GM18867 (cell line): ENCODE data around the gene TWIST2.

Experiments
- ATAC-seq: cut with Tn5 transposase; IDR thresholded peaks from one replicate; pipeline ENCODE4 v1.9.1; 2021; ENCODE audit warnings: mild to moderate bottlenecking, moderate library complexity; ENCODE audit not compliant: unreplicated experiment

The TWIST2 gene

DNA sequence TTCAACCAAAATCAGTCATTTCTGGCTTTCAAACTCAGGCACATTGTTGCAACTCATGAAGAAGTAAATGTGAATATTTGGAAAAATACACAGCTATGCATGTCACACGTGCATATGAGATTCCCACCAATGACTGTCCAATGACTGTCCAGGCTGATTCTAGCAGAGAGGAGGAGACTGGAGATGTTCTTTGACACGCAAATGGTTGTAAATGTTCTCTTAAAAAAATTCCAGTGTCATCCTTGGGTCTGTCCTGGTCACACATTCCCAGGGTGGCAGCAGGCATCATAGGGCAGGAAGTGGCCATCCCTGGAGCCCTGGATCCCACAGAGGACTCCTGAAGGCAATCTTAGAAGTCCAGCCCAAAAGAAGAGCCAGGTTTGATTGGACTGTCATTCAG, 40.9 kb downstream of the TWIST2 start:
- ATAC-seq, result no peak

DNA sequence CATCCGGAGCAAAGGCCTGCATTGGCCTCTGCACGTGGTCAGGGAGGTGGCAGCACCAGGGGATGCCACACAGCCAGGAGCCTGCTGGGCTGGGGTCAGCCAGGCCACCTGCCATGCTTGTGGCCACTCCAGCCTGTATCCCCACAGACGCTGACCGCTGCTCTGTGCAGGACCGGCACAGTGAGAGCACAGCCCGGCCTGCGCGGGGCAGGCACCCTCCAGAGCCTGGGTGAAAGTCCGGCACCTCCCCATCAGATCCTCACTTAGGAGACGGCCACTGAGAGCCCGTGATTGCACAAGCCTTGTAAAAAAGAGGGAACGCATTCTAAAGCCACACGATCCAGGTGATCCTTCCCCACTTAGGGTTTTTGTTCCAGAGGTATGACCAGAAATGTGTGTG, 42.2 kb downstream of the TWIST2 start:
- ATAC-seq, result no peak

DNA sequence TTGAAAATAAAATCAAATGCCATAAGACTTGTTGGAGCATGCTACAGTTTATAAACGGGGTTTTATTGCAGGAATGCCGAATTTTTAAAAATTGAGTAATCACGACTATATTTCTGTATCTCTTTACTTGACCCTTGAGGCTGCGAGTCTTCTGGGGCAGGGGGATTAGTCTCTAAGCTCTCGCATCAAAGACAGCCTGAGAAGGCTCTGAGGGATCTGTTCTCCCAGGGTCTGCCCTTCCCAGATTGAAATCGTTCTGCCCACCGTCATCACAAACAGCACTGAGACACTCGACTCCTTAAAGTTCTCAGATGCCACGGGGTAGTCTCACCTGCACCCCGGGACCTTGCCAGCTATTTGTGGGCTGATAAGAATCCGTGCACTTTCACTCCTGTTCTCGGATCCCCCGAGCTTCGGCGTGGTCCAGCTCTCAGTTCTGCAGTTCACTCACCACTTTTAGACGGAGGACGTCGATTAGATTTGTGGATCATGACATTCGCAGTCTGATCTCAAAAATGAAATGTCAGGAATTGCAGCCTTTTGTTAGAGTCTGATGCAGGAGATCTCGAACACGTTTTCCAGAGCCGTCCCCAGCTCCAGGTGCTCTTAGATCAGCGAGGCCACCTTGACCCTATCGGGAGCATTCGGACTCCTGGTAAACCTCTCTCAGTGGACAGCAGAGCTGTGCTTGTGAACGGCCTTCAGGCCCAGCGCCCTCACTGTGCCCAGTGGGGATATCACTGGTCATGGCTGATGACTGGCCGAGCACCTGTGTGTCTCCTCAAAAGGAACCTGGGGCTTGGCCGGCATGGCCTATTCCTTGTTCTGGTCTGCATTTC, 43.0 kb downstream of the TWIST2 start:
- ATAC-seq, result no peak

DNA sequence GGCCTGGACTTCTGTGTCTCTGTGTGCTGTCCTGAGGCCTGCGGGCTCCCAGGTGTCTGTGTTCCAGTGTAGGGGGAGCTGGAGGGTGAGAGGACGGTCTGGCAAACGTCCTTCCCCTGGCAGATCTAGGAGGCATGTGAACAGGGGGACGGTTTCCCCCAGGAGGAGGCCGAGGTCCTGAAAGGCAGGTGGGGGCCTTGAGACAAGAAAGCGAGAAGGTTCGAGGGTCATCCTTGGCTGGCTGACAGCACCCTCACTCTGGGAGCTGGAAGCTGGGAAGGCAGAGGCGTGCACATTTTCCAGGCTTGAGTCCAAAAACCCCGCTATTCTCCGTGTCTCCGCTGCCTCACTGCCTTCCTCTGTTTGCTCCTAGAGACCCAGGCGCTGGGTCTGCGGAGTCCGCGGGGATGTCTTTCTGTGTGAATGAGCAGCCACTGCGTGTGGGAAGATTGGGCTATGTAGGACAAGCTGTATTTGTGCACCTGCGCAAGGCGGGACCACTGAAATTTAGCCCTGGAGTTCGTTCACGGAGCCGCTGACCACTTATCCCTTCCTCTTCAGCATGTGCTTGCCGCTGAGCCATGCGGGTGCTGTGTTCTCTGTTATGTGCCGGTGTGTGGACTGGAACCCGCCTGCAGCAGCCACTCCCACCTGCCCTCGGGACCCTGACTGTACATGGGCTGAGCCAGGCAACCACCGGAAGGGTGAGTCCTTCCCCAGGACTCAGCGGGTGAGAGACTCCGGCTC, 43.7 kb downstream of the TWIST2 start:
- ATAC-seq, result no peak

- no peak for ATAC-seq
These were observed 44.3 kb downstream of the TWIST2 start for GRCh38 chr2:238892204-238892500.

DNA sequence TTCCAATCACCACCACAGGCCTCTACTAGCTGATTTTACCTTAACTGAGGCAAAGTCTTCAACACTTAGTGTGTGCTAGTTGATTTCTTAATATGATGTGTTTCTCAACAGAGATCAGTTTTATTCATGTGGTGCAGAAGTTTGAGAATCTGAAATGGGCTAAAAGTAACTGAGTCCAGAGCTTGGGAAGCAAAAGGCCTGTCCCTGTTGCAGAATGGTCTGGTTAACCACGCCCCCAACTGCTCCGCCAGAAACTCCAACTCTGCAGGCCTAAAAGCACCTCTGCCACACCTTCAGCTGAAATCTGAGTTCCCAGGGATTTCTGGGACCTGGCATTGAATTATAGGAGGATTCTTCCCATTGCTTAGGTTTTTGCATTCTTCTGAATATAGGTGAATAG, 44.9 kb downstream of the TWIST2 start:
- ATAC-seq, result no peak

DNA sequence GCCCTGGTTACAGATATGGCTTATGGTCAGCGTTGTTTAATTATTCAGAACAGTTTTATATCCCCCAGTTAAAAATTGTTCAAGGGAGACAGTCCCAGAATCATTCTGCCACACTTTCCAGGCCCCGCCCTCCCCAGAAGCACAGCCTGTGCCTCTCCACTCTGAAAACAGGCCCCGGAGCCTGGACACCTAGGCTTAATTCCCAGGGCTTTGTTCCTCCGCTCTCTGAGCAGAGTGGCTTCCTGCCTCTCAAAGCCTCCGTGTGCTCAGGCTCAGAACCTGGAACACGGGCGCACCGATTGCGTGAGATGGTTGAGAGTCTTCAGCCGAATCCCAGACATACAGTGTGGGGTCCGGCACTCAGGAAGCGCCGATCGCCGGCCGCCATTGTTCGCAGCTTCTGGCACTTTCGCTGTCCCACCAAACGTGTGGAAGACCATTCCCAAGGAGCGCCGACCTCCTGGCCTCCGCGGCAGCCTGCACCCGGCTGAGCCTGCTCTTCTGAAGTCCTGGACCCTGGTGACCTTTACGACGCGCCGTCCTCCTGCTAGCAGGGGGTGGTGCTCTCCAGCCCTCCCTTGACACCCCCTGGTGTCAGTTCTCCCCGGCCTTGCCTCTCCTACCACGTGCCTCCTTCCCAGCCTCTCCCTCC, 45.6 kb downstream of the TWIST2 start:
- no peak for ATAC-seq

DNA sequence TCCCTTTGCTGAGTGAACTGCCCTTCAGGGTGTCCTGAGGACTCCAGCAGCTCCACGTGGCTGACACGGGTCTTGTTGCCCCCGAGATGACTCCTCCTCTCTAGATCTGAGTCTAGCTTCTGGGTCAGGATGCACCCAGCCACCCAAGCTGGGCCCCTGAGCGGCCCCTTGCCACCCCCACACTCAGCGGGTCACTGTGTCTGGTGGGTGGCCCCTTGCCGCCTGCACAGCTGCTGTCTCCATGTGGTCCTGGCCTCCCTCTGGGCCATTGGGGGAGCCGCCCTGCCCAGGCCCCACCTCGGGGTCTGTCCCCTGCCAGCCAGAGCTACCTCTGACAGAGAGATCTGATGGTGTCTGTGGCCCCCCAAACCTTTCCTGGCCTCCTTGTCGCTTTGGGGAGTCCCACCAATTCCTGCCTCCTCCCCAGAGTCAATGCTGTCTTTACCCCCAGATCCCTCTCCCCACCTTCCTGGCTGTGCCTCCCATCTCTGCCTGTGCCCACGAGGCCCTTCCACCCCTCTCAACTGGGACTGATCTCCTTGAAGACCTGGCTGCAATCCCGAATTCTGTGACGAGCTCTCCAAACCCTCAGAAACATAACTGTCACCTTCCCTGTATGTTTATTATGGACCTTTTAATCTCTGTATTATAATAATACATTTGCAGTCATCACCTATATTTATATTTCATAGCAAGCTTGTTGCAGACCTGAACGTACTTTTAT, 46.5 kb downstream of the TWIST2 start:
- ATAC-seq, result no peak

GRCh38 chr2:238894950-238895298, 47.0 kb downstream of the TWIST2 start:
- no peak for ATAC-seq

DNA sequence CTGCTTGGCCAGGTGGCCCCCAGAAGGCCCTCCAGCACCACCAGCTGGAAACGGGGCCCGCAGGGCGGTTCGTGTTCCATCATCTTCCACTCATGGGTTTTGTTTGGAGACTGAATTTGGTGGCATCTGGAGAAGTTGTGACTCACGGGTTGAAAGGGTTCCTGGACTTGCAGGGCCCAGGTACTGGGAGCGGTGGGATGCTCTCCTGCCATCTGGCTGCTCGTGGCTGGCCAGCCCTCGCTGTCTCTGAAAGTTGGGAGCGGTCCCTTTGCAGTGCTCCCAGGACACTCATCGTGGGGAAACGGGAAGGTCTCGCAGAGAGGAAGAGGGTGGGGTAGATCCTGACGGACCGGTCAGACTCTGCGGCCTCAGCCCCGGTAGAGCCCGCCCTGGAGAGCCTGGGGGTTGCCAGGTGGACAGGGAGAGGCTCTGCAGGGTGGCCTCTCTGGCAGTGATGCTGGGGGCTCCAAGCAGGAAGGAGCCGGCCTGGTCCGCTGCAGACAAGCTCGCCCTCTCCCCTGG, 47.5 kb downstream of the TWIST2 start:
- ATAC-seq, result no peak

- ATAC-seq, result no peak
These were observed 48.2 kb downstream of the TWIST2 start for GRCh38 chr2:238895891-238896600.

- no peak for ATAC-seq
These were observed 48.8 kb downstream of the TWIST2 start for GRCh38 chr2:238896641-238897040.

DNA sequence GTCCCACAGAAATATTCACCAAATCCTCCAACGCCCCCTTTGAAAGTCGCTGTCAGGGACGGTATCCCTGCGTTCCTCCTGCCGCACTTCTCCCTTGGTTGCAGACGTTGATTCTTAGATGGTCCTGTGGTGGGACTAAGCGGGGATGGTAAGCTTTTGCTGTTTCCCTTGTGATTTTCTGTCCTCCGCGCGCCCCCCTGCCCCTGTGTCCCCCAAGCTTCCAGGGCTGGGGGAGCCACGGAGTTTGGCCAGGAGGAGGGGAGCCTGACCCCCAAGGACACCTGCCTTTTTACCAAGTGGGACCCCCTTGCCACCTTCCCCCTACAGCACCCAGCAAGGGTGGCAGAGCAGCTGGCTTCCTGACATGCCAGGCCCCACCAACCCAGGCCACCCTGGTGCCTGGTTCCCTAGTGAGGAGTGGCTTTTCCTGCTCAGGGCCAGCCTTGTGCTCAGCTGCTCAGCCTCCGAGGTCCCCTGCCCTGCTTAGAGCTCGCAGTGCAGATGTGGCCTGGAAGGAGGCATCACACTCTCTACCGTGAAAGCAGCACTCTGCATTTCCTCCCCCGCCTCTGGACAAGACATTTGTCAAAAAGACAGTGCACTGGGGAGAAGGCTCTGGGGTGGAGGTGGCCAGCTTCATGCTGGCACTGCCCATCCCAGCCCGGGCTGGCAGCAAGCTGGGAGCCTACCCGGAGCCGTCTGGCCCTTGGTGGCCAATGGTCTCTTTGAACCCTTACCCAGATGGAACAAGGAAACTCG, 49.4 kb downstream of the TWIST2 start:
- no peak for ATAC-seq

DNA sequence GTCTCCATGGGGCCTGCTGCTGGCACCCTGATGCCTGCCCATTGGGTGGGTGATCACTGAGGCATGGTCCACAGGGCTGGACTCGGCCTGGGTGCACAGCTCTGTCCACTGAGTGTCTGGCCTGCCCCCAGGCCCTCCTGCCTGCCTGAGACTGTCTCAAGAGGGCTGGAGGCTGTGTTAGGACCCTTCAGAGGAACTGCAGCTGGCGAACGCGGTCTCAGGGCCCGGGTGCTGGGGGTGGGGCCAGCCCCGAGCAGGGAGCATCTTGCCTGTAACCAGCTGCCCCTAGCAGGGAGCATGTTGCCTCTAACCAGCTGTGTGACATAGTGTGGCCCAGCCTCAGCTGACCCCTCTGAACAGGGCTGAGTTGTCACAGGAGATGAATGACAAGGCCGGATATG, 50.0 kb downstream of the TWIST2 start:
- no peak for ATAC-seq

DNA sequence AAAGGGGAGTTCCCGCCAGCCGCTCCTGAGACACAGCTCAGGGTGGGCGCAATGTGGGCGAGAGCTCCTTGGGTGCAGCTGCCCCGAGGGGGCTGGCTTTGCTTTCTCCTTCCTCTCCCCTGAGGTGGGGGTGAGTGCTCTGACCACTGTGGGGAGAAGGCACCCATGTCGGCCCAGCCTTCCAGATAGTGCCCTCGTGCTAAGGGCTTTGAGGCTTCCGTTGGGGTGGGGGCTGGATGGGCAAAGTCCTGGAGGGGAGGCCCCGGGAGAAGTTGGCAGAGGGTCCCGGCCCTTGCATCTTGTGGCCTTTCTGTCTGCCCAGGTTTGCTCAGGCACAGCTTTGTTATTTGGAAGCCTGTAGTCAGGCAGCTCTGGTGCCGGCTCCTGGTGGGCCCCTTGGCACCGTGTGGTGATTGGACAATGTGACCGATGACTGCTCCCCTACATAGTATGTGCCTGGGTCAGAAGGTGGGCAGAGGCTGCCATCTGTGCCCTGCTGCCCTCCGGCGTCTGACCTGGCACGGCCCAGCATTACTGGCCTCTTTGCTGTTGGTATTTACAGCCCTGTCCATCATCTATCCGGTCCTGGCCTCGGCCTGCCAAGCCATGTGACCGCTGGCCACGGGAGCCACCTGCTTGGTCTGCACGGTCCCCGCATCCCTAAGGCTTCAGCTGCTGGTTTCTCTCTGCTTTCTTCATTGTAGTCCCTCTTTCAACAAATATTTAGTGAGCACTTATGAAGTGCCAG, 50.8 kb downstream of the TWIST2 start:
- no peak for ATAC-seq

- ATAC-seq, result no peak
These were observed 51.5 kb downstream of the TWIST2 start for GRCh38 chr2:238899386-238899785.

DNA sequence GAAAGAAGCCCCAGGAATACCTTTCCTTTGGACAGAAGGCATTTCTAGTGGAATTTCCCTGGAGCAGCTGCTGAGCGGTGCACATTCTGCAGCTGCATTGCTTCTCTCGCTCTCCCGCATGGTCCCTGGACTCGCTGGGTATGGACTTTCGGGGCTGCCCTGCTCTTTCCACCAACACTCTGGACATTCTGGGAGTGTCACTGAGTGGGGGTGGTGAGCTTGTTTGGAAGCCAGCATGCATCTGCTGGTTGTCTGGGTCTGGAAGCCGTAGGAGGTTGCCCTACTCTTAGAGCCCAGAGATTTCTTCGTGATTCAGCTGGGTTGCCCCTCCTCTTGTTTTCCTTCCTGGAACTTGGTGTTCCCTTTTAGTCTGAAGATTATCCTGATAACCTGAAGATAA, 52.6 kb downstream of the TWIST2 start:
- no peak for ATAC-seq

DNA sequence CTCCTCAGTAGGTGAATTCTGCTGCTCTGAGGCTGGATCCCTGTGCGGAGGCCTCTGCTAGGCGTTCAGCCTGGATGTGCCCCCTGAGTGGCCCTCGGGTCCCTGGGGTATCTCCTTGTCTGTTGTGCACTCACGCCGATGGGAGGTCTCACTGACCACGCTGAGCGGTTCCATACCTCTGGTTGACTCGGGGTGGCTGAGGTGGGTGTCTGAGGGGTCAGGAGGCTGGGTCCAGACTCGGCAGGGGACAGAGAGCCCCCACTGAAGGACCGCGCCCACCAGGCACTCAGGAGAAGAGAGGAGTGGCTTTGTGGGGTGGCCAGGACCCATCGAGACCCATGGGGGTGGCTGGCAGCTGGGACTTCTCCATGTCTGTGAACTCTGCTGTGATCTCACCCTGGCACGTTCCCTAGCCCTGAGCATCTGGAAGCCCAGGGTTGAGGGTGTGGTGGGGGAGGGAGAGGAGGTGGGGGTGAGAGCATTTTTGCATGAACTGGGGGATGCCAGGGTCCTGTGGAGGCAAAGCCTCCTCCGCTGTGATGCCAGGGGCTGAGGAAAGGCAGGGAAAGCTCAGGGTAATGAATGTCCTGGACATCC, 53.7 kb downstream of the TWIST2 start:
- no peak for ATAC-seq

DNA sequence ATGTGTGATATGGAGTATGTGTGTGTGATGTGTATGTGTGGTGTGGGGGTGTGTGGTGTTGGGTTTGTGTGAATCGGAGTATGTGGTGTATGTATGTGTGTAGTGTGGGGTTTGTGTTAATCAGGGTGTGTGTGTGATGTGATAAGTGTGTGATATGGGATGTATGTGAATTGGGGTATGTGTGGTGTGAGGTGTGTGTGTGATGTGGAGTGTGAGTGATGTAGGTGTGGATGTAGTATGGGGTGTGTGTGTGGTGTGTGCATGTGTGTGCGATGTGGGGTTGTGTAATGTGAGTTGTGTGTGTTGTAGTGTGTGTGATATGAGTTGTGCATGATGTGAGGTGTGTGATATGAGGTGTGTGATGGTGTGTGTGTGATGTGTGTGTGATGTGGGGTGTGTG, 54.4 kb downstream of the TWIST2 start:
- ATAC-seq, result no peak
